ENCODE measurements around the gene NTF3. TPM values are rescaled to one million over a fixed set of nuclear protein-coding genes. Genes with fewer than 3 reads are reported as not detected.

The NTF3 gene
- polyA plus RNA-seq, 3 donors, result 4.2 to 5.1 (median 4.5) TPM

GRCh38 chr12:5455045-5455444 is 23.1 kb downstream of the NTF3 start:
- no peak for DNase-seq

GRCh38 chr12:5456030-5456429 is 24.1 kb downstream of the NTF3 start:
- DNase-seq, result no peak

- DNase-seq, result no peak
Observed at GRCh38 chr12:5456906-5457305, 25.0 kb downstream of the NTF3 start.

GRCh38 chr12:5458229-5459050 is 26.5 kb downstream of the NTF3 start:
- no peak for DNase-seq

GRCh38 chr12:5459051-5459782 is 27.3 kb downstream of the NTF3 start:
- DNase-seq, result no peak

GRCh38 chr12:5460817-5461216 is 28.9 kb downstream of the NTF3 start:
- no peak for DNase-seq

GRCh38 chr12:5461966-5462365 is 30.1 kb downstream of the NTF3 start:
- DNase-seq, result no peak

- no peak for DNase-seq
Observed at GRCh38 chr12:5464096-5464495, 32.2 kb downstream of the NTF3 start.

GRCh38 chr12:5465384-5465783 is 33.5 kb downstream of the NTF3 start:
- DNase-seq, result no peak

GRCh38 chr12:5466521-5466960 is 34.6 kb downstream of the NTF3 start:
- no peak for DNase-seq

GRCh38 chr12:5467931-5468330 is 36.0 kb downstream of the NTF3 start:
- DNase-seq, result no peak

GRCh38 chr12:5470221-5470620 is 38.3 kb downstream of the NTF3 start:
- no peak for DNase-seq

- no peak for DNase-seq
Observed at GRCh38 chr12:5470703-5471102, 38.8 kb downstream of the NTF3 start.

- DNase-seq, result no peak
Observed at GRCh38 chr12:5473076-5473782, 41.3 kb downstream of the NTF3 start.

- DNase-seq, result no peak
Observed at GRCh38 chr12:5473783-5474116, 41.8 kb downstream of the NTF3 start.

GRCh38 chr12:5476356-5476755 is 44.4 kb downstream of the NTF3 start:
- no peak for DNase-seq

GRCh38 chr12:5478081-5478706 is 46.3 kb downstream of the NTF3 start:
- no peak for DNase-seq

- DNase-seq, result no peak
Observed at GRCh38 chr12:5479761-5480160, 47.9 kb downstream of the NTF3 start.

- DNase-seq, result peak; percentile 85
Observed at GRCh38 chr12:5480218-5480937, 48.5 kb downstream of the NTF3 start.

GRCh38 chr12:5480938-5481303 is 49.0 kb downstream of the NTF3 start:
- DNase-seq, result peak; percentile 78

GRCh38 chr12:5481645-5482044 is 49.7 kb downstream of the NTF3 start:
- DNase-seq, result no peak

GRCh38 chr12:5484426-5484825 is 52.5 kb downstream of the NTF3 start:
- no peak for DNase-seq

Measured in renal pelvis (tissue), 4 donors.